Neural cell (in vitro differentiated cells): ENCODE data around the gene AFAP1.

ENCODE experiments used
- CTCF ChIP-seq: fragments of 450-650 bp; IDR thresholded peaks from 2 replicates; pipeline ENCODE4 v1.5.1; 2014; ENCODE audit warnings: antibody characterized with exemption, mild to moderate bottlenecking, moderate library complexity; ENCODE audit not compliant: poor library complexity, severe bottlenecking
- EP300 ChIP-seq: fragments of 450-650 bp; conservative IDR thresholded peaks from 2 replicates; pipeline ENCODE4 v1.6.1; 2014; ENCODE audit warnings: antibody characterized with exemption, mild to moderate bottlenecking, moderate library complexity; ENCODE audit not compliant: poor library complexity, severe bottlenecking
- EZH2 ChIP-seq: fragments of 200-600, 300-800 bp; shearing (Covaris generic), sonication (generic); IDR thresholded peaks from 2 replicates; pipeline ENCODE4 v1.6.1; 2014; ENCODE audit warnings: antibody characterized with exemption, low read length, borderline replicate concordance, mild to moderate bottlenecking; ENCODE audit not compliant: insufficient read depth, poor library complexity, severe bottlenecking
- MXI1 ChIP-seq: fragments of 450-650 bp; conservative IDR thresholded peaks from 2 replicates; pipeline ENCODE4 v1.6.1; 2014; ENCODE audit warnings: antibody characterized with exemption, mild to moderate bottlenecking; ENCODE audit not compliant: poor library complexity, severe bottlenecking
- POLR2AphosphoS5 ChIP-seq: IDR thresholded peaks from 2 replicates; pipeline ENCODE4 v1.6.1; 2012
- RAD21 ChIP-seq: fragments of 450-650 bp; conservative IDR thresholded peaks from 2 replicates; pipeline ENCODE4 v1.6.1; 2014; ENCODE audit warnings: antibody characterized with exemption, mild to moderate bottlenecking, moderate library complexity
- TAF1 ChIP-seq: IDR thresholded peaks from 2 replicates; pipeline ENCODE4 v1.6.1; 2012; ENCODE audit warnings: low read depth

- no peak for TF ChIP-seq CTCF
- no peak for TF ChIP-seq EZH2
- no peak for TF ChIP-seq EP300
- no peak for TF ChIP-seq POLR2AphosphoS5
- no peak for TF ChIP-seq RAD21
- no peak for TF ChIP-seq TAF1
- TF ChIP-seq MXI1, result no peak
Measured at GRCh38 chr4:7714176-7714575, 225.5 kb downstream of the AFAP1 start.
